Measurements from ENCODE around the gene FHL2.
"Not testable (repeated sequence)": the region's sequence is repeated elsewhere in the genome, so short reads cannot be mapped to it uniquely, and the experiment has no call there.

The FHL2 gene

GRCh38 chr2:105329197-105329554 is 69.7 kb downstream of the FHL2 start:
- no peak for DNase-seq (ENCODE audit: extremely low read depth, low read depth)
- no peak for TF ChIP-seq CTCF (IDR thresholded peaks at IDR 0.05; ENCODE audit: low read depth, low read length, missing control alignments)

GRCh38 chr2:105328281-105329196 is 70.3 kb downstream of the FHL2 start:
- peak overlapping the region; percentile 72 for H3K4me3 ChIP-seq (replicated peaks; ENCODE audit: low read depth, low read length)
- DNase-seq (ENCODE audit: extremely low read depth, low read depth), result no peak
- TF ChIP-seq CTCF (IDR thresholded peaks at IDR 0.05; ENCODE audit: low read depth, low read length, missing control alignments), result no peak

More at GRCh38 chr2:105329197-105329554, 69.7 kb downstream of the FHL2 start:
- H3K4me3 ChIP-seq (replicated peaks; ENCODE audit: low read depth, low read length), result peak overlapping the region; percentile 72

GRCh38 chr2:105327690-105328089 is 71.2 kb downstream of the FHL2 start:
- no peak for DNase-seq (ENCODE audit: extremely low read depth, low read depth)
- peak overlapping the region; percentile 72; the same call in 1 of the 2 replicates for H3K4me3 ChIP-seq (replicated peaks; ENCODE audit: low read depth, low read length)
- no peak for TF ChIP-seq CTCF (IDR thresholded peaks at IDR 0.05; ENCODE audit: low read depth, low read length, missing control alignments)

- DNase-seq (ENCODE audit: extremely low read depth, low read depth); H3K4me3 ChIP-seq (replicated peaks; ENCODE audit: low read depth, low read length): not testable (repeated sequence)
These were observed 71.6 kb downstream of the FHL2 start for GRCh38 chr2:105327271-105327670.

- TF ChIP-seq CTCF (IDR thresholded peaks at IDR 0.05; ENCODE audit: low read depth, low read length, missing control alignments), result no peak
- no peak overlapping the region for H3K4me3 ChIP-seq (replicated peaks; ENCODE audit: low read depth, low read length)
- DNase-seq (ENCODE audit: extremely low read depth, low read depth), result no peak
These were observed 73.4 kb downstream of the FHL2 start for GRCh38 chr2:105325389-105325963.

- DNase-seq (ENCODE audit: extremely low read depth, low read depth), result no peak
- TF ChIP-seq CTCF (IDR thresholded peaks at IDR 0.05; ENCODE audit: low read depth, low read length, missing control alignments), result no peak
- no peak overlapping the region for H3K4me3 ChIP-seq (replicated peaks; ENCODE audit: low read depth, low read length)
These were observed 74.1 kb downstream of the FHL2 start for GRCh38 chr2:105324732-105325131.

GRCh38 chr2:105324101-105324500 is 74.8 kb downstream of the FHL2 start:
- no peak for TF ChIP-seq CTCF (IDR thresholded peaks at IDR 0.05; ENCODE audit: low read depth, low read length, missing control alignments)
- H3K4me3 ChIP-seq (replicated peaks; ENCODE audit: low read depth, low read length), result no peak overlapping the region
- no peak for DNase-seq (ENCODE audit: extremely low read depth, low read depth)
